Activated CD8-positive, alpha-beta T cell treated with anti-CD3 and anti-CD28 coated beads for 36 hours (primary cell): ENCODE data around the gene KEAP1. TPM values are rescaled to one million over a fixed set of nuclear protein-coding genes. Genes with fewer than 3 reads are reported as not detected.

Experiments used
- ATAC-seq: fragments of 200-7000 bp; cut with Tn5 transposase; one replicate; pipeline ENCODE4 v1.10.0; 2021; ENCODE audit warnings: mild to moderate bottlenecking, moderate library complexity
- CTCF ChIA-PET: fragments of 350-600 bp; sonication (Branson Sonifier 250); formaldehyde crosslinking; loops from one replicate; lab custom pipeline; 2021; ENCODE audit warnings: antibody characterized with exemption; lab: Charles Lee
- POLR2A ChIA-PET: fragments of 350-600 bp; sonication (Branson Sonifier 250); formaldehyde crosslinking; loops from one replicate; lab custom pipeline; 2021; ENCODE audit warnings: antibody characterized with exemption; lab: Charles Lee
- DNase-seq: peaks from one replicate; pipeline ENCODE4 v3.0.0-alpha.2; 2020
- H3K27ac Mint-ChIP-seq: one replicate; pipeline ENCODE4 v1.8.0; 2021; ENCODE audit warnings: mild to moderate bottlenecking, mixed read lengths
- H3K27me3 Mint-ChIP-seq: one replicate; pipeline ENCODE4 v1.8.0; 2021; ENCODE audit warnings: mixed read lengths
- H3K36me3 Mint-ChIP-seq: one replicate; pipeline ENCODE4 v1.8.0; 2021; ENCODE audit warnings: low read depth, mixed read lengths
- H3K4me1 Mint-ChIP-seq: one replicate; pipeline ENCODE4 v1.8.0; 2021; ENCODE audit warnings: low read depth, mixed read lengths
- H3K4me3 Mint-ChIP-seq: one replicate; pipeline ENCODE4 v1.8.0; 2021; ENCODE audit warnings: mild to moderate bottlenecking, moderate library complexity, mixed read lengths
- H3K9me3 Mint-ChIP-seq: one replicate; pipeline ENCODE4 v1.8.0; 2021; ENCODE audit warnings: mixed read lengths
- intact Hi-C: fragments of 100-400 bp; cut with micrococcal nuclease; formaldehyde crosslinking; loops from one replicate; pipeline ENCODE4 v1.10.0; 2022
- total RNA-seq, 2 experiments: library from RNA; stranded (reverse); gene quantifications; one replicate each; pipeline ENCODE4 v1.2.3, GENCODE V29; 2021
- TF ChIP-seq, protein P1 (sequence below): fragments of 200-600 bp; IDR thresholded peaks from one replicate; pipeline ENCODE4 v1.8.0; 2022; ENCODE audit warnings: antibody characterized with exemption, mild to moderate bottlenecking

KEAP1 gene
- total RNA-seq, 2 experiments from 2014 or later: 44.7 to 55.0 TPM

DNA sequence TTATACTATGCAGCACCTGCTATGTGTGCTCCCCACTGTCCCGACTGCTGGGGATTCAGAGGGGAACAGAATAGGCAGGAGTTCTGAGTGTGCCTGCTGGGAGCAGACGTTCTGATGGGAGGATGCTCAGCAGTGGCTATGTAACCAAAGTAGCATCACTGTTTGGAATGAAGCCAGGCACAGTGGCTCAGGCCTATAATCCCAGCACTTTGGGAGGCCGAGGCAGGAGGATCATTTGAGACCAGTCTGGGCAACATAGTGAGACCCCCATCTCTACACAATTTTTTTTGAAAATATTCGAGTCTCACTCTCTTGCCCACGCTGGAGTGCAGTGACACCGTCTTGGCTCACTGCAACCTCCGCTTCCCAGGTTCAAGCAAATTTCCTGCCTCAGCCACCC is 46.6 kb upstream of the KEAP1 start:
- intact Hi-C loops: no loop called here
- ChIA-PET CTCF (interaction anchor here (2.0 kb wide), 1 partner anchor 58 kb away, joined by 6 read pairs; no protein-coding TSS in a partner anchor), POLR2A (no interaction called here)
- H3K4me3 Mint-ChIP-seq: no peak overlapping the region
- no peak for ATAC-seq
- peaks cover 44% of the 10 kb centered on the region for H3K4me1 Mint-ChIP-seq
- H3K27ac Mint-ChIP-seq: no peak overlapping the region
- H3K36me3 Mint-ChIP-seq: peaks cover 47% of the 10 kb centered on the region
- no peak for DNase-seq
- TF ChIP-seq, protein P1, sequence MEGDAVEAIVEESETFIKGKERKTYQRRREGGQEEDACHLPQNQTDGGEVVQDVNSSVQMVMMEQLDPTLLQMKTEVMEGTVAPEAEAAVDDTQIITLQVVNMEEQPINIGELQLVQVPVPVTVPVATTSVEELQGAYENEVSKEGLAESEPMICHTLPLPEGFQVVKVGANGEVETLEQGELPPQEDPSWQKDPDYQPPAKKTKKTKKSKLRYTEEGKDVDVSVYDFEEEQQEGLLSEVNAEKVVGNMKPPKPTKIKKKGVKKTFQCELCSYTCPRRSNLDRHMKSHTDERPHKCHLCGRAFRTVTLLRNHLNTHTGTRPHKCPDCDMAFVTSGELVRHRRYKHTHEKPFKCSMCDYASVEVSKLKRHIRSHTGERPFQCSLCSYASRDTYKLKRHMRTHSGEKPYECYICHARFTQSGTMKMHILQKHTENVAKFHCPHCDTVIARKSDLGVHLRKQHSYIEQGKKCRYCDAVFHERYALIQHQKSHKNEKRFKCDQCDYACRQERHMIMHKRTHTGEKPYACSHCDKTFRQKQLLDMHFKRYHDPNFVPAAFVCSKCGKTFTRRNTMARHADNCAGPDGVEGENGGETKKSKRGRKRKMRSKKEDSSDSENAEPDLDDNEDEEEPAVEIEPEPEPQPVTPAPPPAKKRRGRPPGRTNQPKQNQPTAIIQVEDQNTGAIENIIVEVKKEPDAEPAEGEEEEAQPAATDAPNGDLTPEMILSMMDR: no peak
- no peaks in the 10 kb centered on the region for H3K9me3 Mint-ChIP-seq
- H3K27me3 Mint-ChIP-seq: no peaks in the 10 kb centered on the region

DNA sequence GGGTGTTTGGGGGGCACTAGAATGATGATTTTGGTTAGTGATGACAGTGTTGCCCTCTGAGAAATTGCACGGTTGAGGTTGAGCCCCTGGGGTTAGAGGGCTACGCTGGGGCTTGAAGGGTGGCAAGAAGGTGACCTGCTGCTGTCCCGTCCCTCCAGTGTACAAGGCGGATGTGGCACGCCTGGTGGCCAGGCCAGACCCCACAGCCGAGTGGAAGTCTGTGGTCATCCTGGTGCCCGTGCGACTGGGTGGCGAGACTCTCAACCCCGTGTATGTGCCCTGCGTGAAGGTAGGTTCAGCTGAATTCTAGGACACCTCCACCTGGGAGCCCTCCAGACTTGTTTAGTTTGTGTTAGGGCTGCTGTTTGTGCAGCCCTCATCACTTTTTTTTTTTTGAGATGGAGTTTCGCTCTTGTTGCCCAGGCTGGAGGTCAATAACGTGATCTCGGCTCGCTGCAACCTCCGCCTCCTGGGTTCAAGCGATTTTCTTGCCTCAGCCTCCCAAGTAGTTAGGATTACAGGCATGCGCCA is 45.7 kb upstream of the KEAP1 start:
- ATAC-seq: no peak
- Mint-ChIP-seq H3K4me1 (peaks cover 35% of the 10 kb centered on the region), H3K27me3 (no peaks in the 10 kb centered on the region), H3K36me3 (peaks cover 39% of the 10 kb centered on the region), H3K27ac (no peak overlapping the region), H3K9me3 (no peaks in the 10 kb centered on the region), H3K4me3 (no peak overlapping the region)
- POLR2A ChIA-PET: no interaction called here
- no peak for DNase-seq
- CTCF ChIA-PET: interaction anchor here (1.3 to 1.8 kb wide), 3 partner anchors 12 to 65 kb away, joined by 4 to 7 read pairs (median 5); no protein-coding TSS in a partner anchor
- intact Hi-C loops: no loop called here
- TF ChIP-seq, protein P1: no peak

DNA sequence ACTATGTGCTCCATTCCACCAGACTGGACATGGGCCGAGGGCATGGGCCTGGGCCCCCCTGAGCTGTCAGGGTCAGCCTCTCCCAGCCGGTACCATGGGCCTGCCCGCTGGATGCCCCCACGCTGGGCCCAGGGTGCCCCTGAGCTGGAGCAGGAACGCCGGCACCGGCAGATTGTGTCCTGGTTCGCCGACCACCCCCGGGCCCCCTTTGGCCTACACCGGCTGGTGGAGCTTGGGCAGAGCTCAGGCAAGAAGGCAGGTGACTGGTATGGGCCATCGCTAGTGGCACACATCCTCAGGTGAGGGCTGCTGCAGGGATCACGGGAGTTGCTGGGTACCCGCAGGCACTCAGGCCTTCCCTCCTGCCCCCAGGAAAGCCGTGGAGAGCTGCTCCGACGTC is 43.7 kb upstream of the KEAP1 start:
- DNase-seq: no peak
- Mint-ChIP-seq H3K36me3 (peaks cover 20% of the 10 kb centered on the region), H3K4me1 (peaks cover 19% of the 10 kb centered on the region), H3K27ac (no peak overlapping the region), H3K4me3 (no peak overlapping the region), H3K9me3 (no peaks in the 10 kb centered on the region), H3K27me3 (no peaks in the 10 kb centered on the region)
- no peak for ATAC-seq
- ChIA-PET CTCF (interaction anchor here (0.8 to 2.5 kb wide), 3 partner anchors 12 to 69 kb away, joined by 4 to 8 read pairs (median 4); no protein-coding TSS in a partner anchor), POLR2A (interaction anchor here (0.6 to 1.4 kb wide), 4 partner anchors 14 to 384 kb away, joined by 3 read pairs; partner anchors contain the start of gene S1PR5)
- intact Hi-C loops: no loop called here
- TF ChIP-seq, protein P1: no peak

DNA sequence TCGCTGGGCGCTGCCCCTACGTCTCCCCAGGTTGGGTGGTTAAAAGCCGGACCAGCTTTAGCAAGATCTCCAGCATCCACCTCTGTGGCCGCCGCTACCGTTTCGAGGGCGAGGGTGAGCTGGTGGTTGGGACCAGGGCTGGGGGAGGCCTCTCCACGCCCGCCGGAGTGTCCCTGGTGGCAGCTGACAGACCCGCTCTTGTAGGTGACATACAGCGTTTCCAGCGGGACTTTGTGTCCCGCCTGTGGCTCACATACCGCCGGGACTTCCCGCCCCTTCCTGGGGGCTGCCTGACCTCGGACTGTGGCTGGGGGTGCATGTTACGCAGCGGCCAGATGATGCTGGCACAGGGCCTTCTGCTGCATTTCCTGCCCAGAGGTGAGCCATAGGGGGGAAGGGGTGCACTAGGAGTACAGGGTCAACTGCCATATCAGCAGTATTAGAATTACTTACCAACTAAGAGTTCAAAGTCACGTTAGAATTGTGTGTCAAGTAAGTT is 41.6 kb upstream of the KEAP1 start:
- peak; percentile 16 for DNase-seq

More for the DNA sequence above, 41.6 kb upstream of the KEAP1 start:
- TF ChIP-seq, protein P1: no peak
- Mint-ChIP-seq H3K27ac (peak overlapping the region; percentile 79), H3K4me1 (peaks cover 9% of the 10 kb centered on the region), H3K4me3 (peak overlapping the region; percentile 81), H3K9me3 (no peaks in the 10 kb centered on the region), H3K36me3 (peaks cover 4% of the 10 kb centered on the region), H3K27me3 (peaks cover 6% of the 10 kb centered on the region)
- intact Hi-C loops: no loop called here
- no peak for ATAC-seq
- ChIA-PET CTCF (interaction anchor here (1.0 to 1.5 kb wide), 2 partner anchors 8 to 11 kb away, joined by 3 to 5 read pairs; no protein-coding TSS in a partner anchor), POLR2A (interaction anchor here (0.9 to 1.8 kb wide), 3 partner anchors 9 to 23 kb away, joined by 3 to 11 read pairs (median 3); no protein-coding TSS in a partner anchor)
